Hepatocyte (in vitro differentiated cells): Measurements from ENCODE around the gene MAPK8IP3.

Experiments
- CTCF ChIP-seq: fragments of 200-600 bp; sonication (generic); IDR thresholded peaks from 2 replicates; pipeline ENCODE4 v1.5.1; 2016; ENCODE audit warnings: antibody characterized with exemption, mild to moderate bottlenecking; ENCODE audit not compliant: poor library complexity
- EZH2 ChIP-seq: fragments of 200-600 bp; sonication (generic); IDR thresholded peaks from 2 replicates; pipeline ENCODE4 v1.6.1; 2016; ENCODE audit warnings: antibody characterized with exemption, mild to moderate bottlenecking, borderline replicate concordance

- no peak for TF ChIP-seq CTCF
- TF ChIP-seq EZH2 = no peak
Measured at GRCh38 chr16:1751946-1752345, 46.0 kb downstream of the MAPK8IP3 start.
